RWPE1 (cell line): Measurements from ENCODE around the gene MTHFSD.

Experiments
- CTCF ChIA-PET: fragments of 350-600 bp; sonication (Branson Sonifier 250); formaldehyde crosslinking; extraction: SDS; loops from one replicate; lab custom pipeline; 2021; lab: Yijun Ruan, JAX
- POLR2A ChIA-PET: fragments of 400-600 bp; formaldehyde crosslinking; extraction: SDS; loops from one replicate; lab custom pipeline; 2020; ENCODE audit warnings: antibody characterized with exemption; ENCODE audit not compliant: low non-redundant PET; lab: Yijun Ruan, JAX
- DNase-seq: peaks from one replicate; pipeline ENCODE4 v3.0.0; 2012; ENCODE audit warnings: low spot score
- H3K27ac ChIP-seq: fragments of 450-650 bp; 2 replicates; pipeline ENCODE4 v1.5.1; 2017
- TF ChIP-seq, protein P1 (sequence below): fragments of 450-650 bp; conservative IDR thresholded peaks from 2 replicates; pipeline ENCODE4 v1.5.1; 2017; ENCODE audit warnings: low read depth, mild to moderate bottlenecking

MTHFSD gene

DNA sequence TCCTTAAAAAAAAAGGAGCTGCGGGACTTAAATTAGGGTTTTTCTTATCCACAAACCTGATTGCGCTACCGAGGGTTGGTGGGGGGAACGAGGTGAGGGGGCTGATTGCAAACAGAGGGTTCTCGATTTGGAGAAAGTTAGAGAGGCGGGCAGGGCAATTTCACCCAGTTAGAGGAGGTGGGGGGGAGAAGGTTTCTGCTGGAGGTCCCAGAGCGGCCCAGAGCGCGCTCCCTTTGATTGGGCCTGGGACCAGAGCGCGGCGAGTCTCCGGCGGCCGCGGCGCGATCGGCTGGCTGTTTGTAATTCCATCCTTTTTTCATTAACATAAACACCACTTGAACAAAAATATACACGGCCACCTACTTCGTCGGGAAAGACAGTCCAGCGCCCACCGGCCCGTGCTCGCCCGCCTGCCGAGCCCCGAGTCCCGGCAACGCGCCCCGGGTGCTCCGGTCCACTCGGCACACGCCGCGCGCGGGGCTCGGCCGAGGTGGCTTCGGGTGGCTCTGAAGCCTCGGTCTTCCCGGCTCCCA is 58.0 kb downstream of the MTHFSD start:
- no peak for DNase-seq
- TF ChIP-seq, protein P1, sequence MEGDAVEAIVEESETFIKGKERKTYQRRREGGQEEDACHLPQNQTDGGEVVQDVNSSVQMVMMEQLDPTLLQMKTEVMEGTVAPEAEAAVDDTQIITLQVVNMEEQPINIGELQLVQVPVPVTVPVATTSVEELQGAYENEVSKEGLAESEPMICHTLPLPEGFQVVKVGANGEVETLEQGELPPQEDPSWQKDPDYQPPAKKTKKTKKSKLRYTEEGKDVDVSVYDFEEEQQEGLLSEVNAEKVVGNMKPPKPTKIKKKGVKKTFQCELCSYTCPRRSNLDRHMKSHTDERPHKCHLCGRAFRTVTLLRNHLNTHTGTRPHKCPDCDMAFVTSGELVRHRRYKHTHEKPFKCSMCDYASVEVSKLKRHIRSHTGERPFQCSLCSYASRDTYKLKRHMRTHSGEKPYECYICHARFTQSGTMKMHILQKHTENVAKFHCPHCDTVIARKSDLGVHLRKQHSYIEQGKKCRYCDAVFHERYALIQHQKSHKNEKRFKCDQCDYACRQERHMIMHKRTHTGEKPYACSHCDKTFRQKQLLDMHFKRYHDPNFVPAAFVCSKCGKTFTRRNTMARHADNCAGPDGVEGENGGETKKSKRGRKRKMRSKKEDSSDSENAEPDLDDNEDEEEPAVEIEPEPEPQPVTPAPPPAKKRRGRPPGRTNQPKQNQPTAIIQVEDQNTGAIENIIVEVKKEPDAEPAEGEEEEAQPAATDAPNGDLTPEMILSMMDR = no peak
- POLR2A ChIA-PET = no interaction called here
- CTCF ChIA-PET = interaction anchor here (0.5 kb wide), 1 partner anchor 21 kb away, joined by 3 read pairs; no protein-coding TSS in a partner anchor
- no peak overlapping the region for H3K27ac ChIP-seq

DNA sequence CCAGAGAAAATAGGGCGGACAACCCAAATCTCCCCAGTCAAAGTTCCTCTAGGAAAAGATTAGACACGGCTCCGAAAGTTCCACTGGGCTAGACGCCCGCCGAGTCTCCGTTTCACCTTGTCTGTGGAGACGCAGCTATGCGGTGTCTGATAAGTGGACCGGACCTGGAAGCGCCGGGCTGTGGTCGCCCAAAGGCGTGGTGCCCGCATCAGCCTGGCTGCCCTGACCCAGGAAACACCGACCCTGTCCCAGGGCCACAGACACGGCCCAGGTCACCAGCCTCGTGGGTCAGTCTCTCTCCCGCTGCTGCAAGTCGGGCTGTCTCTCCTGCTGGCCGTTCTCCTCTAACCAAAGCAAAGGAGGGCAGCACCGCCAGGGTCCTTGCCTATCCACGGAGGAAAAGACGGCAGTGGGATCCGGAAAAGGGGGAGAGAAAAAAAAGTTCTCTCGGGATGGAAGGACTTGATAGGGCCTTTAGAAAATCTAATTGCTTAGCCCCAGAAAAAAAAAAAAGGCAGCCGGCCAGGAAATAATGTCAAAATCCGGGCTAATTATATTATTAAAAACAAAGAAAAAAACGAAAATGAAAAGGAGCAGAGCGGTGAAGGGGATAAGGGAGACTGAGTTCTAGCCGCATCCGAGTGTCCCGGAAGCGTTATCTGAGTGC is 58.6 kb downstream of the MTHFSD start:
- no peak overlapping the region for H3K27ac ChIP-seq
- TF ChIP-seq, protein P1 = no peak
- POLR2A ChIA-PET = no interaction called here
- CTCF ChIA-PET = interaction anchor here (0.5 kb wide), 1 partner anchor 22 kb away, joined by 3 read pairs; no protein-coding TSS in a partner anchor
- DNase-seq = no peak

DNA sequence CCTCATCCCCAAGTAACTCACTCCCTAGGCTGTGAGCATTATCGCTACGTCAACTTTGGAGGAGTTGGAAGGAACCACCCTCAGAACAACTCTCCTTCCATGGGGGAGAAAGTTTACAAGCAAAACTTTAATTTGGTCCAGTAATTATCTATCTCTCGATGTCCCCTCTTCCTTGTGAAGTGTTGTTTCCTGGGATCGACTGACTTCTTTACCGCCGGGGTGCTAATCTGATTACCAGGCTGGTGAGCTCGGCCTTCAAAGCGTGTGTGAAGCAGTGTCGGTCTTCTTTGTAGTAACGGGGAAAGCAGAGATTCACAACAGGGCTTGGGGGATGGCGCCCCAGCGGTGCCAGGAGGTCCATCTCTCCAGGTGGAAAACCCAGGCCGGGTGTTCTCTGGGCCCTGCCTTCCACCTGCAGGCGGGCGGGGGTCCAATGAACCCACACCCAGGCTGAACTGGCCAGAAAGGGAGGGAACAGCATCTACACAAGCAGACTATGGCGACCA is 59.2 kb downstream of the MTHFSD start:
- DNase-seq = no peak
- POLR2A ChIA-PET = no interaction called here
- H3K27ac ChIP-seq = no peak overlapping the region
- CTCF ChIA-PET = no interaction called here
- TF ChIP-seq, protein P1 = no peak

DNA sequence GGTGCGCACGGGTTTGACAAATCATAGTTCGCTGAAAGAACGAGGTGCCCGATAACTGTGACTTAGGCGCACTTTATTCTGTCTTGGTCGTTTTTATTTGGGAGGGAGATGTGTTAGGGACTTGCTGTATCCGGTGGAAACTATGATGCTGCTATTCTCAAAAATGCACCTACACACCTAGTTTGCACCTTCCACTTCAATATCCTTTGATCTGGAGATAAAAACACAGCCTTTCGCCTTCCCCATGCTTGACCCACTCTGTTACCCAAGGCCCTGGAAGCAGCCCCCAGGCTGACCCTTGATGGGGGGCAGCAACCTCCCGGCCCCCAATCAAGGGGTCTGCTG is 59.7 kb downstream of the MTHFSD start:
- no peak for DNase-seq
- no peak overlapping the region for H3K27ac ChIP-seq
- POLR2A ChIA-PET = no interaction called here
- TF ChIP-seq, protein P1 = no peak
- CTCF ChIA-PET = no interaction called here

DNA sequence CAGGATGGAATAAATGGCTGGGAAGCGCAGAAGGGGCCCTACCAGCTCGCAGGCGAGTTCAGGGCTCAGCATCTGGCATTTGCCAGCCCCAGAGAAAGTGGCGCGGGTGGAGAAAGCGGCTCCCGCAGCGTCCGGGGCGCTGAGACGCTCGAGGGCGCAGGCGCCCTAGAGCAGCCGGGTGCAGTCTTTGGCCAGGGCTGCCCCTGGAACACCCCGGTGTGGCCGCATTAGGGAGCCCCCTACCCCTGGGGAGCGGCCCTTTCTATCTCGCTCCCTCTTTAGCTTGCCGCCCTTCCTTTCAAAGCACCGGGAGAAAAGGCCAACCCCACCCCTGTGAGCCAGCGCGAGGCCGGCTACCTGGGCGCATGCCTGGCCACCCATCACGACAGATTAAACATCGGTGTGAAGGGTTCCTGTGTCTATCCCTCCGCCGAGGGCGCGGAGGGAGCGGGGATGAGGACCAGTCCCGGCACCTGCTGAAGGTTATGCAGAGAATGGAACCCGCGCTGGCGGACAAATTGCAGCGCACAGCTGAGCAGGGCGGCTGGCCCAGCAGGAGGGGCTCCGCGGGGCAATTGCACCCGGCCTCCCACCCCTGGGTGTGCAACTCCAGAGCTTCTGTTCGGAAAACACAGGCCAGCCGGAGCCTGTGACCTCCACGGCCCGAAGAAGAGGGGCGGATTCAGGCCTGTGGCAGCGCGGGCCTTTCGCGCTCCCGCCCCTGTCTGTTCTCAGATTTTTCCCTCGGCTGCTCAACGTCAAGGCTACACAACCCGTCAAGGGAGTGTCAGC is 60.3 kb downstream of the MTHFSD start:
- ChIA-PET POLR2A (no interaction called here), CTCF (no interaction called here)
- TF ChIP-seq, protein P1 = no peak
- DNase-seq = no peak
- no peak overlapping the region for H3K27ac ChIP-seq

DNA sequence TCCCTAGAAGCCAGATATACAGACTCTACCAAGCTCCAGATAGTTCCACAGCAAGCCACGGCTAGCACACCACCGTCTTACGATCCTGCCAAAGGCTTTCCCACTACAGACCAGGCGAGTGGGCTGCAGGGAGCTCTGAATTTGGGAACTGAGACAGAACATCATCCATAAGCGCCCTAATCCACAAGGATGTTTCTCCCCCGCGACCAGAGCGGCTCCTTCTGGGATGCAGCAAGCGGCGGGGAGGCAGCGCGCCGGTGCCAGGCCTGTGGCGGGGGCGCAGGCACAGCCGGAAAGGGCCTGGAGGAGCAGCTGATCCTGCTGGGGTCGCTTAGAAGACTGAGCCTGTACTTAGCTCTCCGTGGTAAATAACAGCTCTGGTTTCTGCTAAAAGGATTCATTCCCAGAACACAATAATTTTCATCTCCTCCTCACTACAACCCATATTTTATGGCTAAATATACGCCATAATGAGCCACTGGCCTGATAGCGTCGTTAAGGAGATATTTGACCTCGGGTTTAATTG is 60.9 kb downstream of the MTHFSD start:
- CTCF ChIA-PET = interaction anchor here (1.2 kb wide), 1 partner anchor 23 kb away, joined by 3 read pairs; no protein-coding TSS in a partner anchor
- H3K27ac ChIP-seq = no peak overlapping the region
- DNase-seq = no peak
- POLR2A ChIA-PET = no interaction called here
- TF ChIP-seq, protein P1 = no peak
